Ovary (tissue), 9 donors: Measurements from ENCODE around the gene UNC13B. TPM values are rescaled to one million over a fixed set of nuclear protein-coding genes. Genes with fewer than 3 reads are reported as not detected.
A peak's percentile ranks its signal among the peaks of the same experiment; 100 is the strongest.
"Not testable (repeated sequence)": the region's sequence is repeated elsewhere in the genome, so short reads cannot be mapped to it uniquely, and the experiment has no call there.

Experiments used
- DNase-seq, 5 donors: peaks; one replicate each; pipeline ENCODE4 v3.0.0-alpha.2; 2019 to 2020
- H3K27ac ChIP-seq, 2 donors: fragments of 200-600 bp; one replicate each; pipeline versions ENCODE4 v1.5.1 to v1.8.0; 2019 to 2022
- H3K27me3 ChIP-seq: fragments of 200-600 bp; one replicate; pipeline ENCODE4 v1.8.0; 2022
- H3K36me3 ChIP-seq: fragments of 200-600 bp; sonication (generic); one replicate; pipeline ENCODE4 v1.5.1; 2019
- H3K4me1 ChIP-seq: one replicate; pipeline ENCODE4 v1.8.1; 2013; ENCODE audit warnings: mild to moderate bottlenecking, moderate library complexity; ENCODE audit not compliant: insufficient read depth
- H3K4me3 ChIP-seq: fragments of 200-600 bp; sonication (generic); one replicate; pipeline ENCODE4 v1.5.1; 2017
- H3K9me3 ChIP-seq, 2 donors: fragments of 200-600 bp in 1 of 2; sonication (generic) in 1 of 2; one replicate each; pipeline versions ENCODE4 v1.5.1 to v1.8.1; 2013 to 2019; ENCODE audit warnings: mild to moderate bottlenecking in 1 of 2, moderate library complexity in 1 of 2
- EP300 ChIP-seq: sonication (generic); formaldehyde crosslinking; IDR thresholded peaks from one replicate; pipeline ENCODE4 v1.6.1; 2017; ENCODE audit warnings: antibody characterized with exemption
- POLR2A ChIP-seq: fragments of 450-650 bp; IDR thresholded peaks from one replicate; pipeline ENCODE4 v1.6.1; 2017; ENCODE audit warnings: antibody characterized with exemption, mild to moderate bottlenecking, moderate library complexity
- WGBS, 3 donors: extraction: QIAGEN DNeasy Blood & Tissue Kit in 1 of 3; methylation state at CpG; one replicate each; pipeline versions ENCODE4 v1.1.5 to v1.1.7; 2013 to 2017; 5-methylcytosine and 5-hydroxymethylcytosine counted together
- intact Hi-C, 4 donors: fragments of 100-400 bp; cut with DNase I; formaldehyde crosslinking; loops; one replicate each; pipeline versions ENCODE4 v1.11.0 to v1.15.1; 2022 to 2023
- polyA plus RNA-seq, 2 donors: library from polyadenylated mRNA; stranded (reverse); fragments of 200-250 nt in 1 of 2; fragments of 350-450 nt in 1 of 2; fragmentation: Illumina TruSeq in 1 of 2; extraction: RNeasy Lipid Tissue Mini Kit (QIAGEN cat#74804) in 1 of 2; gene quantifications; one replicate each; pipeline ENCODE4 v1.2.3, GENCODE V29; 2013 to 2014
- total RNA-seq, 7 donors: library from RNA; depleted of rRNA in 2 of 7; stranded (reverse); fragments of >200 nt in 2 of 7; fragmentation: NEBNext Ultra II Directional in 3 of 7; extraction: Animal tissue kit (Norgen Biotek cat#: 25700) in 3 of 7; gene quantifications; one replicate each; pipeline versions ENCODE4 v1.1.0 to v1.2.4, GENCODE V29; 2016 to 2023
- TF ChIP-seq, protein P1 (sequence below), 3 donors: fragments of 450-650 bp in 2 of 3; fragments of 200-600 bp in 1 of 3; IDR thresholded peaks; one replicate each; pipeline versions ENCODE4 v1.5.1 to v1.8.0; 2016 to 2022; ENCODE audit warnings: antibody characterized with exemption in 3 of 3, mild to moderate bottlenecking in 1 of 3
- donor health status: DM: no; HTN: no; CAD: no; lungs with moderate emphysema.
- donor health status: DM: no; HTN: no; CAD: no.
- donor health status: Bipolar disorder and iron deficiency.
- donor health status: DM: yes; HTN: yes; CAD: no.
- donor health status: DM: no; HTN: no; CAD: no.
- donor health status: DM: yes; HTN: yes; CAD: no.

UNC13B gene
- total and polyA plus RNA-seq, 9 donors = 5.7 to 30.2 (median 16.6) TPM

- Histone ChIP-seq H3K4me1 (no peaks in the 10 kb centered on the region), H3K9me3 (no peaks in the 10 kb centered on the region), H3K27me3 (no peaks in the 10 kb centered on the region), H3K27ac (no peak overlapping the region), H3K36me3 (no peaks in the 10 kb centered on the region), H3K4me3 (no peak overlapping the region)
- intact Hi-C loops = no loop called here
- DNase-seq = peak; percentile 69 to 82 (median 71)
- 14 to 22% (median 15%) methylated on average over 28 of the region's 28 CpGs for WGBS, 3 donors
- TF ChIP-seq EP300 = no peak
Observed at GRCh38 chr9:35406183-35406959, 244.6 kb downstream of the UNC13B start.

- intact Hi-C loops = no loop called here
- Histone ChIP-seq H3K27me3 (no peaks in the 10 kb centered on the region), H3K27ac (no peak overlapping the region), H3K4me1 (no peaks in the 10 kb centered on the region), H3K4me3 (no peak overlapping the region), H3K36me3 (no peaks in the 10 kb centered on the region), H3K9me3 (no peaks in the 10 kb centered on the region)
- no peak for DNase-seq
- TF ChIP-seq EP300 = no peak
- no peak for TF ChIP-seq POLR2A
- TF ChIP-seq, protein P1, sequence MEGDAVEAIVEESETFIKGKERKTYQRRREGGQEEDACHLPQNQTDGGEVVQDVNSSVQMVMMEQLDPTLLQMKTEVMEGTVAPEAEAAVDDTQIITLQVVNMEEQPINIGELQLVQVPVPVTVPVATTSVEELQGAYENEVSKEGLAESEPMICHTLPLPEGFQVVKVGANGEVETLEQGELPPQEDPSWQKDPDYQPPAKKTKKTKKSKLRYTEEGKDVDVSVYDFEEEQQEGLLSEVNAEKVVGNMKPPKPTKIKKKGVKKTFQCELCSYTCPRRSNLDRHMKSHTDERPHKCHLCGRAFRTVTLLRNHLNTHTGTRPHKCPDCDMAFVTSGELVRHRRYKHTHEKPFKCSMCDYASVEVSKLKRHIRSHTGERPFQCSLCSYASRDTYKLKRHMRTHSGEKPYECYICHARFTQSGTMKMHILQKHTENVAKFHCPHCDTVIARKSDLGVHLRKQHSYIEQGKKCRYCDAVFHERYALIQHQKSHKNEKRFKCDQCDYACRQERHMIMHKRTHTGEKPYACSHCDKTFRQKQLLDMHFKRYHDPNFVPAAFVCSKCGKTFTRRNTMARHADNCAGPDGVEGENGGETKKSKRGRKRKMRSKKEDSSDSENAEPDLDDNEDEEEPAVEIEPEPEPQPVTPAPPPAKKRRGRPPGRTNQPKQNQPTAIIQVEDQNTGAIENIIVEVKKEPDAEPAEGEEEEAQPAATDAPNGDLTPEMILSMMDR (IDR thresholded peaks at IDR 0.05) = no peak
- WGBS, 3 donors = 87 to 93% (median 92%) methylated on average over 3 of the region's 3 CpGs
Observed at GRCh38 chr9:35407846-35408245, 246.0 kb downstream of the UNC13B start.

- H3K4me3 ChIP-seq, DNase-seq, H3K4me1 ChIP-seq, H3K9me3 ChIP-seq, H3K27ac ChIP-seq, H3K36me3 ChIP-seq, H3K27me3 ChIP-seq, intact Hi-C loops: not testable (repeated sequence)
- 90 to 95% (median 92%) methylated on average over 5 of the region's 5 CpGs for WGBS, 3 donors
Observed at GRCh38 chr9:35409434-35409833, 247.6 kb downstream of the UNC13B start.

- no peaks in the 10 kb centered on the region for H3K4me1 ChIP-seq
- no peak for DNase-seq
- H3K36me3 ChIP-seq = no peaks in the 10 kb centered on the region
- no peaks in the 10 kb centered on the region for H3K27me3 ChIP-seq
- no peak overlapping the region for H3K4me3 ChIP-seq
- no peaks in the 10 kb centered on the region for H3K9me3 ChIP-seq
- TF ChIP-seq POLR2A (no peak), EP300 (no peak)
- TF ChIP-seq, protein P1 (IDR thresholded peaks at IDR 0.05) = no peak
- WGBS, 3 donors = 38 to 70% (median 51%) methylated on average over 1 of the region's 1 CpG
- intact Hi-C loops = no loop called here
- no peak overlapping the region for H3K27ac ChIP-seq
Observed at GRCh38 chr9:35414889-35415288, 253.1 kb downstream of the UNC13B start.

GRCh38 chr9:35415402-35416097 lies 253.7 kb downstream of the UNC13B start:
- Histone ChIP-seq H3K4me1 (no peaks in the 10 kb centered on the region), H3K27ac (no peak overlapping the region), H3K27me3 (no peaks in the 10 kb centered on the region), H3K4me3 (no peak overlapping the region), H3K36me3 (no peaks in the 10 kb centered on the region), H3K9me3 (no peaks in the 10 kb centered on the region)
- intact Hi-C loops = no loop called here
- 66 to 71% (median 67%) methylated on average over 6 of the region's 6 CpGs for WGBS, 3 donors
- no peak for DNase-seq
- TF ChIP-seq, protein P1 (IDR thresholded peaks at IDR 0.05) = no peak
- TF ChIP-seq EP300 (no peak), POLR2A (no peak)
